GM12878 (cell line): ENCODE results near the gene SMOC1.

ENCODE experiments used
- CTCF ChIP-seq, 3 experiments: IDR thresholded peaks in 2 of 3; conservative IDR thresholded peaks in 1 of 3; 2 replicates each; pipeline ENCODE4 v1.5.1; 2011; ENCODE audit warnings: low read depth in 3 of 3, low read length in 3 of 3, mild to moderate bottlenecking in 3 of 3, control low read depth in 2 of 3, moderate library complexity in 2 of 3, inconsistent platforms in 1 of 3, mixed read lengths in 1 of 3; ENCODE audit not compliant: control insufficient read depth in 2 of 3, insufficient read depth in 1 of 3; ENCODE audit errors: extremely low read depth in 1 of 3
- ELK1 ChIP-seq: IDR thresholded peaks from 2 replicates; pipeline ENCODE4 v1.6.1; 2012; ENCODE audit warnings: low read depth, low read length, improper control_type of control experiment
- NR2C2 ChIP-seq: IDR thresholded peaks from 2 replicates; pipeline ENCODE4 v1.6.1; 2011; ENCODE audit warnings: borderline replicate concordance, low read depth; ENCODE audit not compliant: control insufficient read depth, insufficient read length
- PKNOX1 ChIP-seq: fragments of 450-650 bp; IDR thresholded peaks from 2 replicates; pipeline ENCODE4 v1.6.1; 2016; ENCODE audit warnings: mild to moderate bottlenecking
- POLR2AphosphoS5 ChIP-seq: IDR thresholded peaks from 2 replicates; pipeline ENCODE4 v1.6.1; 2011; ENCODE audit warnings: mild to moderate bottlenecking, low read length, inconsistent platforms
- RELA ChIP-seq: fragments of 450-650 bp; IDR thresholded peaks from 2 replicates; pipeline ENCODE4 v1.8.0; 2014; ENCODE audit warnings: borderline replicate concordance; ENCODE audit not compliant: partially characterized antibody

GRCh38 chr14:69876848-69877306 is 2.3 kb upstream of the SMOC1 start:
- TF ChIP-seq PKNOX1, result no peak
- no peak for TF ChIP-seq NR2C2
- TF ChIP-seq RELA, result no peak
- no peak for TF ChIP-seq ELK1
- TF ChIP-seq CTCF (IDR thresholded peaks at IDR 0.05 in 2 of 3, conservative IDR thresholded peaks at IDR 0.05 in 1 of 3; ENCODE audit: control insufficient read depth in 2 of 3, extremely low read depth in 1 of 3, insufficient read depth in 1 of 3, low read depth in 3 of 3, low read length in 3 of 3), result no peak
- no peak for TF ChIP-seq POLR2AphosphoS5
